ENCODE measurements around the gene ZC3H12C. TPM values are rescaled to one million over a fixed set of nuclear protein-coding genes. Genes with fewer than 3 reads are reported as not detected.

Gene ZC3H12C
- total and polyA plus RNA-seq, 2 of the 4 experiments (the other 2 are of a cell fraction), result 4.2 to 15.8 TPM

- H3K9me1 ChIP-seq (ENCODE audit: insufficient read depth, low read length), result peaks cover 10% of the 10 kb centered on the region; the same call in 1 of the 2 replicates
- peak overlapping the region; percentile 82; the same call in 1 of the 2 replicates for H3K9ac ChIP-seq (ENCODE audit: low read depth, low read length)
- peaks cover 6% of the 10 kb centered on the region for H3K4me1 ChIP-seq (ENCODE audit: control insufficient read depth, insufficient read depth, low read length)
- H3K27ac ChIP-seq (ENCODE audit: insufficient read depth, low read length), result peak overlapping the region; percentile 13; the same call in 1 of the 2 replicates
- peak overlapping the region; percentile 80; the same call in 1 of the 2 replicates for H3K23ac ChIP-seq (ENCODE audit: low read depth, low read length)
- POLR2A ChIA-PET (ENCODE audit: unreplicated experiment), result no interaction called here
- no peak overlapping the region for H2AK9ac ChIP-seq (replicated peaks; ENCODE audit: low read depth, low read length, poor library complexity)
- peak overlapping the region; percentile 36 to 92; a peak in 2 of 4 replicates for H4K8ac ChIP-seq (ENCODE audit: low read depth in 2 of 2, low read length in 2 of 2)
- no peak overlapping the region for H3K18ac ChIP-seq (ENCODE audit: low read depth, low read length)
- H2AK5ac ChIP-seq (ENCODE audit: low read depth, low read length), result no peak overlapping the region
- H4K91ac ChIP-seq (ENCODE audit: insufficient read depth, low read depth, low read length), result no peak overlapping the region
- no peak overlapping the region for H2BK15ac ChIP-seq (ENCODE audit: low read depth, low read length)
- H2BK20ac ChIP-seq (ENCODE audit: low read depth, low read length), result no peak overlapping the region
- no peaks in the 10 kb centered on the region for H3K9me3 ChIP-seq (ENCODE audit: control insufficient read depth, insufficient read depth, low read length)
- BruUV-seq (replicated peaks), result TSS peak; percentile 23
- peak overlapping the region; percentile 76 for H3K4me3 ChIP-seq (ENCODE audit: insufficient read depth, low read depth, low read length)
- no peak overlapping the region for H4K5ac ChIP-seq (ENCODE audit: low read depth, low read length)
- H3K79me1 ChIP-seq (ENCODE audit: low read depth in 1 of 2, low read length in 2 of 2), result peaks cover 9 to 38% of the 10 kb centered on the region in 2 experiments
- H2AFZ ChIP-seq (replicated peaks; ENCODE audit: low read length, poor library complexity), result no peak overlapping the region
- in situ Hi-C loops (cut with MboI; ENCODE audit: low sequenced_read_pairs), result loop anchor here (5.0 kb wide), 1 partner anchor 142 kb away; no protein-coding TSS in a partner anchor
- H3K36me3 ChIP-seq (ENCODE audit: control insufficient read depth, insufficient read depth, low read length), result no peaks in the 10 kb centered on the region
- no peak overlapping the region for H3K4ac ChIP-seq (ENCODE audit: low read depth, low read length)
- peak overlapping the region; percentile 94 for H3K4me2 ChIP-seq (ENCODE audit: low read depth, low read length)
- peak overlapping the region; percentile 71 for H2BK5ac ChIP-seq (ENCODE audit: low read depth, low read length, poor library complexity, severe bottlenecking)
- H2BK120ac ChIP-seq (ENCODE audit: low read depth, low read length), result no peak overlapping the region
- intact Hi-C loops (cut with micrococcal nuclease), result loop anchor here (5.0 kb wide), 2 partner anchors 103 to 273 kb away; no protein-coding TSS in a partner anchor
- no CpG with 5 or more reads among the region's 9 CpGs for WGBS, 2 experiments (ENCODE audit: extremely low coverage in 2 of 2, insufficient read length in 1 of 2)
- H4K20me1 ChIP-seq (ENCODE audit: insufficient read depth, low read length), result peaks cover 10% of the 10 kb centered on the region; the same call in 1 of the 2 replicates
- DNase-seq (no peak), ATAC-seq (ENCODE audit: low read depth) (no peak)
- CTCF ChIA-PET, result interaction anchor here (0.6 kb wide), 1 partner anchor 101 kb away, joined by 3 read pairs; no protein-coding TSS in a partner anchor
- H3K27me3 ChIP-seq (ENCODE audit: control insufficient read depth, insufficient read depth, low read length), result no peaks in the 10 kb centered on the region
- no peak overlapping the region for H3K14ac ChIP-seq (replicated peaks; ENCODE audit: low read depth, low read length)
- peak overlapping the region; percentile 40 for H3K56ac ChIP-seq (ENCODE audit: extremely low read depth, insufficient read depth, low read length)
- dilution Hi-C loops (cut with HindIII; ENCODE audit: low sequenced_read_pairs, unreplicated experiment), result no loop called here
- TF ChIP-seq POLR2A (IDR thresholded peaks at IDR 0.05; ENCODE audit: low read depth, low read length) (no peak), NFE2L2 (IDR thresholded peaks at IDR 0.05; ENCODE audit: low read depth, low read length) (no peak), FOS (IDR thresholded peaks at IDR 0.05; ENCODE audit: low read depth, low read length) (no peak), CHD1 (IDR thresholded peaks at IDR 0.05; ENCODE audit: low read depth, low read length) (no peak), BHLHE40 (IDR thresholded peaks at IDR 0.05; ENCODE audit: low read depth, low read length) (no peak), MAZ (IDR thresholded peaks at IDR 0.05; ENCODE audit: borderline replicate concordance, low read depth, low read length) (no peak), MAFK (IDR thresholded peaks at IDR 0.05; ENCODE audit: low read depth, low read length) (no peak), USF2 (IDR thresholded peaks at IDR 0.05; ENCODE audit: low read depth, low read length) (no peak), CEBPB (IDR thresholded peaks at IDR 0.05; ENCODE audit: low read depth, low read length) (no peak), RFX5 (IDR thresholded peaks at IDR 0.05; ENCODE audit: low read depth, low read length) (no peak), SMC3 (IDR thresholded peaks at IDR 0.05; ENCODE audit: low read depth, low read length) (no peak)
- TF ChIP-seq, protein P1, sequence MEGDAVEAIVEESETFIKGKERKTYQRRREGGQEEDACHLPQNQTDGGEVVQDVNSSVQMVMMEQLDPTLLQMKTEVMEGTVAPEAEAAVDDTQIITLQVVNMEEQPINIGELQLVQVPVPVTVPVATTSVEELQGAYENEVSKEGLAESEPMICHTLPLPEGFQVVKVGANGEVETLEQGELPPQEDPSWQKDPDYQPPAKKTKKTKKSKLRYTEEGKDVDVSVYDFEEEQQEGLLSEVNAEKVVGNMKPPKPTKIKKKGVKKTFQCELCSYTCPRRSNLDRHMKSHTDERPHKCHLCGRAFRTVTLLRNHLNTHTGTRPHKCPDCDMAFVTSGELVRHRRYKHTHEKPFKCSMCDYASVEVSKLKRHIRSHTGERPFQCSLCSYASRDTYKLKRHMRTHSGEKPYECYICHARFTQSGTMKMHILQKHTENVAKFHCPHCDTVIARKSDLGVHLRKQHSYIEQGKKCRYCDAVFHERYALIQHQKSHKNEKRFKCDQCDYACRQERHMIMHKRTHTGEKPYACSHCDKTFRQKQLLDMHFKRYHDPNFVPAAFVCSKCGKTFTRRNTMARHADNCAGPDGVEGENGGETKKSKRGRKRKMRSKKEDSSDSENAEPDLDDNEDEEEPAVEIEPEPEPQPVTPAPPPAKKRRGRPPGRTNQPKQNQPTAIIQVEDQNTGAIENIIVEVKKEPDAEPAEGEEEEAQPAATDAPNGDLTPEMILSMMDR (conservative IDR thresholded peaks at IDR 0.05; ENCODE audit: low read depth, low read length), result no peak
- TF ChIP-seq, protein P2, sequence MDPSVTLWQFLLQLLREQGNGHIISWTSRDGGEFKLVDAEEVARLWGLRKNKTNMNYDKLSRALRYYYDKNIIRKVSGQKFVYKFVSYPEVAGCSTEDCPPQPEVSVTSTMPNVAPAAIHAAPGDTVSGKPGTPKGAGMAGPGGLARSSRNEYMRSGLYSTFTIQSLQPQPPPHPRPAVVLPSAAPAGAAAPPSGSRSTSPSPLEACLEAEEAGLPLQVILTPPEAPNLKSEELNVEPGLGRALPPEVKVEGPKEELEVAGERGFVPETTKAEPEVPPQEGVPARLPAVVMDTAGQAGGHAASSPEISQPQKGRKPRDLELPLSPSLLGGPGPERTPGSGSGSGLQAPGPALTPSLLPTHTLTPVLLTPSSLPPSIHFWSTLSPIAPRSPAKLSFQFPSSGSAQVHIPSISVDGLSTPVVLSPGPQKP (IDR thresholded peaks at IDR 0.05; ENCODE audit: borderline replicate concordance, low read depth, low read length), result no peak
Observed at GRCh38 chr11:110094298-110095285, 1.4 kb downstream of the ZC3H12C start.

All from IMR-90 (cell line).